HCT116 (cell line): ENCODE data around the gene ACP3.

Source experiments
- CBX3 ChIP-seq: IDR thresholded peaks from 2 replicates; pipeline ENCODE4 v1.6.1; 2012; ENCODE audit warnings: low read depth
- CEBPB ChIP-seq: IDR thresholded peaks from 2 replicates; pipeline ENCODE4 v1.6.1; 2012; ENCODE audit warnings: low read depth
- CTCF ChIP-seq, 3 experiments: fragments of 200-600 bp in 1 of 3; sonication (generic) in 1 of 3; IDR thresholded peaks in 2 of 3; conservative IDR thresholded peaks in 1 of 3; 2 replicates each; pipeline ENCODE4 v1.5.1; 2012 to 2017; ENCODE audit warnings: low read depth in 2 of 3, low read length in 2 of 3, antibody characterized with exemption in 1 of 3, borderline replicate concordance in 1 of 3, control low read depth in 1 of 3, mild to moderate bottlenecking in 1 of 3, mixed read lengths in 1 of 3, mixed run types in 1 of 3, moderate library complexity in 1 of 3; ENCODE audit not compliant: insufficient read depth in 1 of 3
- EZH2 ChIP-seq: fragments of 200-600 bp; sonication (generic); IDR thresholded peaks from 2 replicates; pipeline ENCODE4 v1.6.1; 2017; ENCODE audit warnings: antibody characterized with exemption, mixed run types
- EZH2phosphoT487 ChIP-seq: fragments of 200-600 bp; IDR thresholded peaks from 2 replicates; pipeline ENCODE4 v1.6.1; 2018; ENCODE audit warnings: antibody characterized with exemption, borderline replicate concordance
- JUND ChIP-seq: IDR thresholded peaks from 2 replicates; pipeline ENCODE4 v1.6.1; 2012
- POLR2A ChIP-seq: IDR thresholded peaks from 2 replicates; pipeline ENCODE4 v1.7.0; 2011; ENCODE audit warnings: borderline replicate concordance; ENCODE audit not compliant: insufficient read depth, insufficient read length; ENCODE audit errors: extremely low read depth
- POLR2AphosphoS5 ChIP-seq: IDR thresholded peaks from 2 replicates; pipeline ENCODE4 v1.6.1; 2011; ENCODE audit warnings: mild to moderate bottlenecking, low read depth, low read length, moderate library complexity
- RAD21 ChIP-seq: IDR thresholded peaks from 2 replicates; pipeline ENCODE4 v1.6.1; 2012; ENCODE audit warnings: low read depth, mild to moderate bottlenecking
- SIN3A ChIP-seq: IDR thresholded peaks from 2 replicates; pipeline ENCODE4 v1.6.1; 2012; ENCODE audit warnings: low read depth
- YY1 ChIP-seq: IDR thresholded peaks from 2 replicates; pipeline ENCODE4 v1.6.1; 2011; ENCODE audit warnings: low read length, low read depth, moderate library complexity, mild to moderate bottlenecking; ENCODE audit not compliant: insufficient replicate concordance; ENCODE audit errors: extremely low read depth
- ZFX ChIP-seq: fragments of 450-650 bp; IDR thresholded peaks from 2 replicates; pipeline ENCODE4 v1.6.1; 2017

DNA sequence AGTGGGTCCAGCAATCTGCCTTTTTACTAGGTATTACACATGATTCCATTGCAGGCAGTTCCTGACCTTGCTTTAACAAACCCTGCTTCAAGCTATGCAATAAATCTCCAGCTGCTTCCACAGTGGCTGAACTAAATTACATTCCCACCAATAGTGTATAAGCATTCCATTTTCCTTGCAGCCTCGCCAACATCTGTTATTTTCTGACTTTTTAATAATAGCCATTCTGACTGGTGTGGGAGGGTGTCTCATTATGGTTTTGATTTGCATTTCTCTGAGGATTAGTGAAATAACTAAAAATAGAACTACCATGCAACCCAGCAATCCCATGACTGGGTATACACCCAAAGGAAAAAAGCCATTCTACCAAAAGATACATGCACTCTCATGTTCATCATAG is 63.7 kb downstream of the ACP3 start:
- no peak for TF ChIP-seq POLR2AphosphoS5
- TF ChIP-seq SIN3A = no peak
- TF ChIP-seq POLR2A = no peak
- no peak for TF ChIP-seq EZH2
- TF ChIP-seq ZFX = no peak
- TF ChIP-seq CTCF (IDR thresholded peaks at IDR 0.05 in 2 of 3, conservative IDR thresholded peaks at IDR 0.05 in 1 of 3; ENCODE audit: borderline replicate concordance in 1 of 3, insufficient read depth in 1 of 3, low read depth in 2 of 3, low read length in 2 of 3) = no peak
- no peak for TF ChIP-seq CEBPB
- no peak for TF ChIP-seq YY1
- no peak for TF ChIP-seq EZH2phosphoT487
- TF ChIP-seq RAD21 = no peak
- TF ChIP-seq JUND = no peak
- no peak for TF ChIP-seq CBX3
